AG04450 (cell line): ENCODE measurements around the gene EXOC6. TPM values are rescaled to one million over a fixed set of nuclear protein-coding genes. Genes with fewer than 3 reads are reported as not detected.
"Not testable (repeated sequence)": the region's sequence is repeated elsewhere in the genome, so short reads cannot be mapped to it uniquely, and the experiment has no call there.

Experiments
- CTCF ChIA-PET: fragments of 300-600, 350-600 bp; formaldehyde crosslinking; extraction: SDS; loops from one replicate; lab custom pipeline; 2022; ENCODE audit warnings: antibody characterized with exemption, inconsistent platforms; lab: Charles Lee
- POLR2A ChIA-PET: fragments of 350-600 bp; formaldehyde crosslinking; extraction: SDS; loops from one replicate; lab custom pipeline; 2021; ENCODE audit warnings: antibody characterized with exemption, inconsistent platforms; lab: Yijun Ruan, JAX
- DNase-seq: peaks from one replicate; pipeline ENCODE4 v3.0.0-alpha.2; 2011; ENCODE audit warnings: low read depth, low spot score
- H3K27ac ChIP-seq: one replicate; pipeline ENCODE4 v1.5.1; 2012; ENCODE audit warnings: low read depth, low read length, control low read depth
- H3K27me3 ChIP-seq: one replicate; pipeline ENCODE4 v1.6.0; 2012; ENCODE audit warnings: low read length; ENCODE audit not compliant: control insufficient read depth, insufficient read depth
- H3K4me3 ChIP-seq: 2 replicates; pipeline ENCODE4 v1.5.1; 2011; ENCODE audit warnings: mild to moderate bottlenecking, low read depth, low read length, control low read depth
- H3K9me3 ChIP-seq: 2 replicates; pipeline ENCODE4 v1.5.1; 2012; ENCODE audit warnings: low read length; ENCODE audit not compliant: control insufficient read depth, insufficient read depth
- CTCF ChIP-seq: IDR thresholded peaks from 2 replicates; pipeline ENCODE4 v1.5.1; 2011; ENCODE audit warnings: low read depth, low read length, control low read depth, inconsistent platforms
- polyA plus RNA-seq: library from polyadenylated mRNA; depleted of rRNA; stranded (reverse); fragments of >200 nt; gene quantifications from 2 replicates; pipeline ENCODE4 v1.2.3, GENCODE V29; 2011; rRNA removed
- small RNA-seq: library from RNA; depleted of rRNA; stranded (forward); fragments of <200 nt; gene quantifications from one replicate; pipeline ENCODE3, GENCODE V24; 2012; ENCODE audit warnings: low read depth; ENCODE audit not compliant: insufficient read length

The EXOC6 gene
- polyA plus RNA-seq, 1 experiment, result 21.8 TPM

- TF ChIP-seq CTCF, result no peak
- Histone ChIP-seq H3K27ac (no peak overlapping the region), H3K27me3 (no peaks in the 10 kb centered on the region), H3K9me3 (no peaks in the 10 kb centered on the region), H3K4me3 (no peak overlapping the region)
- POLR2A ChIA-PET, result no interaction called here
- no peak for DNase-seq
- CTCF ChIA-PET, result no interaction called here
Measured at GRCh38 chr10:93099670-93100069, 251.3 kb downstream of the EXOC6 start.

GRCh38 chr10:93101148-93101547 lies 252.8 kb downstream of the EXOC6 start:
- CTCF ChIA-PET, result interaction anchor here (0.6 kb wide), 1 partner anchor 52 kb away, joined by 5 read pairs; no protein-coding TSS in a partner anchor
- H3K9me3 ChIP-seq, H3K4me3 ChIP-seq, H3K27ac ChIP-seq, DNase-seq, H3K27me3 ChIP-seq, POLR2A ChIA-PET: not testable (repeated sequence)

GRCh38 chr10:93103953-93104352 lies 255.6 kb downstream of the EXOC6 start:
- Histone ChIP-seq H3K27me3 (no peaks in the 10 kb centered on the region), H3K4me3 (no peak overlapping the region), H3K27ac (no peak overlapping the region), H3K9me3 (no peaks in the 10 kb centered on the region)
- ChIA-PET POLR2A (no interaction called here), CTCF (interaction anchor here (1.0 to 1.9 kb wide), 3 partner anchors 12 to 97 kb away, joined by 3 to 6 read pairs (median 4); no protein-coding TSS in a partner anchor)
- TF ChIP-seq CTCF, result no peak
- DNase-seq, result no peak

GRCh38 chr10:93106631-93107072 lies 258.3 kb downstream of the EXOC6 start:
- DNase-seq, result no peak
- Histone ChIP-seq H3K4me3 (no peak overlapping the region), H3K27me3 (no peaks in the 10 kb centered on the region), H3K27ac (no peak overlapping the region), H3K9me3 (no peaks in the 10 kb centered on the region)
- no peak for TF ChIP-seq CTCF
- ChIA-PET CTCF (interaction anchor here (0.9 to 1.2 kb wide), 3 partner anchors 9 to 41 kb away, joined by 3 to 4 read pairs (median 3); no protein-coding TSS in a partner anchor), POLR2A (no interaction called here)

Small RNAs within 50 kb of the gene (small RNA-seq; reads per million reads assigned to genes)
- gene AL392103.1, result not detected

Other genes starting within 250 kb of the EXOC6 start
- gene HHEX, start 158.6 kb upstream of the EXOC6 start, polyA plus RNA-seq, result 13.6 and 14.0 TPM in 2 replicates
- not detected in 2 replicates for gene CYP26C1, start 212.3 kb downstream of the EXOC6 start, polyA plus RNA-seq
- gene CYP26A1, start 225.4 kb downstream of the EXOC6 start, polyA plus RNA-seq, result not detected in 2 replicates